SK-N-SH treated with all-trans-retinoic acid at 6 μM for 48 hours (cell line): Measurements from ENCODE around the gene FGF14.

ENCODE experiments used
- ARNTL ChIP-seq: fragments of 450-650 bp; formaldehyde crosslinking; IDR thresholded peaks from 2 replicates; pipeline ENCODE4 v1.5.0; 2020; ENCODE audit warnings: low read depth, mild to moderate bottlenecking, moderate library complexity, borderline replicate concordance
- BACH2 ChIP-seq: fragments of 250-450 bp; sonication (Bioruptor Pico); IDR thresholded peaks from 2 replicates; pipeline ENCODE4 v1.9.0; 2021; ENCODE audit warnings: mild to moderate bottlenecking, borderline replicate concordance
- ESRRG ChIP-seq: fragments of 250-450 bp; sonication (Bioruptor Pico); IDR thresholded peaks from 2 replicates; pipeline ENCODE4 v1.6.1; 2021; ENCODE audit warnings: mild to moderate bottlenecking
- GLIS3 ChIP-seq: fragments of 250-450 bp; sonication (Bioruptor Pico); IDR thresholded peaks from 2 replicates; pipeline ENCODE4 v1.5.0; 2020; ENCODE audit warnings: mild to moderate bottlenecking, moderate library complexity
- ISL1 ChIP-seq: fragments of 250-450 bp; sonication (Bioruptor Pico); IDR thresholded peaks from 2 replicates; pipeline ENCODE4 v2.1.2; 2022; ENCODE audit warnings: mild to moderate bottlenecking, moderate library complexity
- PATZ1 ChIP-seq: fragments of 250-450 bp; sonication (Bioruptor Pico); IDR thresholded peaks from 2 replicates; pipeline ENCODE4 v1.8.0; 2020; ENCODE audit warnings: mild to moderate bottlenecking, moderate library complexity, borderline replicate concordance
- POU6F1 ChIP-seq: fragments of 250-450 bp; sonication (Bioruptor Pico); IDR thresholded peaks from 2 replicates; pipeline ENCODE4 v1.8.0; 2021; ENCODE audit warnings: low read depth, mild to moderate bottlenecking, moderate library complexity, borderline replicate concordance
- RARB ChIP-seq: fragments of 250-450 bp; sonication (Bioruptor Pico); IDR thresholded peaks from 2 replicates; pipeline ENCODE4 v1.8.0; 2021; ENCODE audit warnings: mild to moderate bottlenecking, moderate library complexity
- TOX ChIP-seq: fragments of 250-450 bp; sonication (Bioruptor Pico); IDR thresholded peaks from 2 replicates; pipeline ENCODE4 v1.8.0; 2021; ENCODE audit warnings: mild to moderate bottlenecking, moderate library complexity, borderline replicate concordance
- ZFP3 ChIP-seq: fragments of 250-450 bp; sonication (Bioruptor Pico); IDR thresholded peaks from 2 replicates; pipeline ENCODE4 v1.5.0; 2020; ENCODE audit warnings: mild to moderate bottlenecking, moderate library complexity
- ZFP30 ChIP-seq: fragments of 450-650 bp; formaldehyde crosslinking; IDR thresholded peaks from 2 replicates; pipeline ENCODE4 v1.5.0; 2022; ENCODE audit warnings: mild to moderate bottlenecking, moderate library complexity
- ZNF565 ChIP-seq: fragments of 450-650 bp; formaldehyde crosslinking; conservative IDR thresholded peaks from 2 replicates; pipeline ENCODE4 v1.5.0; 2020; ENCODE audit warnings: low read depth, mild to moderate bottlenecking, moderate library complexity
- ZNF70 ChIP-seq: fragments of 450-650 bp; formaldehyde crosslinking; IDR thresholded peaks from 2 replicates; pipeline ENCODE4 v1.5.0; 2020; ENCODE audit warnings: mild to moderate bottlenecking, moderate library complexity
- TF ChIP-seq, protein P1 (sequence below): fragments of 250-450 bp; sonication (Bioruptor Pico); IDR thresholded peaks from 2 replicates; pipeline ENCODE4 v1.5.1; 2021; ENCODE audit warnings: mild to moderate bottlenecking, moderate library complexity

- TF ChIP-seq, protein P1, sequence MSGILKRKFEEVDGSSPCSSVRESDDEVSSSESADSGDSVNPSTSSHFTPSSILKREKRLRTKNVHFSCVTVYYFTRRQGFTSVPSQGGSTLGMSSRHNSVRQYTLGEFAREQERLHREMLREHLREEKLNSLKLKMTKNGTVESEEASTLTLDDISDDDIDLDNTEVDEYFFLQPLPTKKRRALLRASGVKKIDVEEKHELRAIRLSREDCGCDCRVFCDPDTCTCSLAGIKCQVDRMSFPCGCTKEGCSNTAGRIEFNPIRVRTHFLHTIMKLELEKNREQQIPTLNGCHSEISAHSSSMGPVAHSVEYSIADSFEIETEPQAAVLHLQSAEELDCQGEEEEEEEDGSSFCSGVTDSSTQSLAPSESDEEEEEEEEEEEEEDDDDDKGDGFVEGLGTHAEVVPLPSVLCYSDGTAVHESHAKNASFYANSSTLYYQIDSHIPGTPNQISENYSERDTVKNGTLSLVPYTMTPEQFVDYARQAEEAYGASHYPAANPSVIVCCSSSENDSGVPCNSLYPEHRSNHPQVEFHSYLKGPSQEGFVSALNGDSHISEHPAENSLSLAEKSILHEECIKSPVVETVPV (CRISPR knock-in tag): no peak
- TF ChIP-seq ZFP30: no peak
- TF ChIP-seq ISL1: no peak; the same call in 1 of the 2 replicates
- TF ChIP-seq ZFP3 (CRISPR knock-in tag): no peak
- no peak for TF ChIP-seq PATZ1 (CRISPR knock-in tag)
- TF ChIP-seq ESRRG (CRISPR knock-in tag): no peak
- no peak for TF ChIP-seq TOX (CRISPR knock-in tag)
- no peak for TF ChIP-seq ZNF565 (CRISPR knock-in tag)
- no peak for TF ChIP-seq BACH2
- no peak for TF ChIP-seq POU6F1 (CRISPR knock-in tag)
- no peak for TF ChIP-seq ARNTL (CRISPR knock-in tag)
- TF ChIP-seq RARB: no peak
- TF ChIP-seq ZNF70 (CRISPR knock-in tag): no peak
- TF ChIP-seq GLIS3 (CRISPR knock-in tag): no peak
These were observed 167.2 kb downstream of the FGF14 start for GRCh38 chr13:102234618-102235017.
